Fibroblast of lung (primary cell): ENCODE measurements around the gene B2M. TPM values are rescaled to one million over a fixed set of nuclear protein-coding genes. Genes with fewer than 3 reads are reported as not detected.
"Not testable (repeated sequence)": the region's sequence is repeated elsewhere in the genome, so short reads cannot be mapped to it uniquely, and the experiment has no call there.

Experiments used
- DNase-seq, 2 donors: peaks; one replicate each; pipeline versions ENCODE4 v3.0.0 to v3.0.0-alpha.2; 2010; ENCODE audit warnings: low read depth in 2 of 2
- H2AFZ ChIP-seq: 2 replicates; pipeline ENCODE4 v1.5.1; 2012; ENCODE audit warnings: low read length, control low read depth, inconsistent platforms
- H3K27ac ChIP-seq: 2 replicates; pipeline ENCODE4 v1.5.1; 2011; ENCODE audit warnings: low read length, control low read depth; ENCODE audit not compliant: insufficient read depth
- H3K27me3 ChIP-seq: 2 replicates; pipeline ENCODE4 v1.5.1; 2011; ENCODE audit warnings: mild to moderate bottlenecking, low read length; ENCODE audit not compliant: control insufficient read depth, insufficient read depth
- H3K36me3 ChIP-seq: 2 replicates; pipeline ENCODE4 v1.5.1; 2011; ENCODE audit warnings: low read length; ENCODE audit not compliant: control insufficient read depth, insufficient read depth
- H3K4me1 ChIP-seq: 2 replicates; pipeline ENCODE4 v1.5.1; 2011; ENCODE audit warnings: low read length; ENCODE audit not compliant: control insufficient read depth, insufficient read depth; ENCODE audit errors: extremely low read depth
- H3K4me2 ChIP-seq: 2 replicates; pipeline ENCODE4 v1.5.1; 2011; ENCODE audit warnings: low read length, control low read depth; ENCODE audit not compliant: insufficient read depth; ENCODE audit errors: extremely low read depth
- H3K4me3 ChIP-seq, 4 experiments: fragments of 200-600 bp in 1 of 4; sonication (generic) in 1 of 4; replicated peaks in 1 of 4; 2 replicates each; pipeline ENCODE4 v1.5.1; 2011 to 2016; ENCODE audit warnings: low read length in 4 of 4, low read depth in 3 of 4, mild to moderate bottlenecking in 3 of 4, control low read depth in 2 of 4, inconsistent platforms in 1 of 4, mixed read lengths in 1 of 4; ENCODE audit not compliant: insufficient read depth in 1 of 4; ENCODE audit errors: control extremely low read depth in 1 of 4
- H3K79me2 ChIP-seq: 2 replicates; pipeline ENCODE4 v1.5.1; 2012; ENCODE audit warnings: mild to moderate bottlenecking, low read length, inconsistent platforms; ENCODE audit not compliant: control insufficient read depth, insufficient read depth
- H3K9ac ChIP-seq: 2 replicates; pipeline ENCODE4 v1.5.1; 2011; ENCODE audit warnings: mild to moderate bottlenecking, low read length, control low read depth; ENCODE audit not compliant: insufficient read depth
- H3K9me3 ChIP-seq: 2 replicates; pipeline ENCODE4 v1.5.1; 2012; ENCODE audit warnings: low read depth, low read length; ENCODE audit not compliant: control insufficient read depth, insufficient read depth
- H4K20me1 ChIP-seq: 2 replicates; pipeline ENCODE4 v1.5.1; 2011; ENCODE audit warnings: low read length; ENCODE audit not compliant: control insufficient read depth, insufficient read depth; ENCODE audit errors: extremely low read depth
- EZH2 ChIP-seq: IDR thresholded peaks from 2 replicates; pipeline ENCODE4 v1.5.1; 2012; ENCODE audit warnings: low read length, control low read depth, mild to moderate bottlenecking; ENCODE audit errors: missing control alignments
- polyA plus RNA-seq, 2 donors: library from polyadenylated mRNA; depleted of rRNA in 1 of 2; stranded (reverse) in 1 of 2; unstranded in 1 of 2; fragments of >200 nt; gene quantifications; 2 replicates each; pipeline ENCODE4 v1.2.1, GENCODE V29; 2011 to 2012; ENCODE audit warnings: missing spikeins in 1 of 2
- total RNA-seq: library from RNA; depleted of rRNA; stranded (reverse); fragments of >200 nt; gene quantifications from 2 replicates; pipeline ENCODE4 v1.2.1, GENCODE V29; 2014
- TF ChIP-seq, protein P1 (sequence below), 2 donors: IDR thresholded peaks in 1 of 2; conservative IDR thresholded peaks in 1 of 2; 1 replicate in 1 of 2; 2 replicates in 1 of 2; pipeline ENCODE4 v1.5.1; 2011 to 2012; ENCODE audit warnings: low read length in 2 of 2, control low read depth in 1 of 2, inconsistent platforms in 1 of 2, low read depth in 1 of 2, mild to moderate bottlenecking in 1 of 2

B2M gene
- total and polyA plus RNA-seq, 2 donors (not counting 1 experiment from before 2014, with no cell fraction given), result 2,942 to 13,303 TPM

- no peak overlapping the region for H3K9ac ChIP-seq
- peaks cover 3% of the 10 kb centered on the region for H4K20me1 ChIP-seq
- DNase-seq, result peak; percentile 21 to 70
- no peak overlapping the region for H3K4me3 ChIP-seq
- H3K79me2 ChIP-seq, result peaks cover 19% of the 10 kb centered on the region
- no peaks in the 10 kb centered on the region for H3K4me1 ChIP-seq
- no peak overlapping the region for H3K4me2 ChIP-seq
- H3K27me3 ChIP-seq, result no peaks in the 10 kb centered on the region
- TF ChIP-seq, protein P1, sequence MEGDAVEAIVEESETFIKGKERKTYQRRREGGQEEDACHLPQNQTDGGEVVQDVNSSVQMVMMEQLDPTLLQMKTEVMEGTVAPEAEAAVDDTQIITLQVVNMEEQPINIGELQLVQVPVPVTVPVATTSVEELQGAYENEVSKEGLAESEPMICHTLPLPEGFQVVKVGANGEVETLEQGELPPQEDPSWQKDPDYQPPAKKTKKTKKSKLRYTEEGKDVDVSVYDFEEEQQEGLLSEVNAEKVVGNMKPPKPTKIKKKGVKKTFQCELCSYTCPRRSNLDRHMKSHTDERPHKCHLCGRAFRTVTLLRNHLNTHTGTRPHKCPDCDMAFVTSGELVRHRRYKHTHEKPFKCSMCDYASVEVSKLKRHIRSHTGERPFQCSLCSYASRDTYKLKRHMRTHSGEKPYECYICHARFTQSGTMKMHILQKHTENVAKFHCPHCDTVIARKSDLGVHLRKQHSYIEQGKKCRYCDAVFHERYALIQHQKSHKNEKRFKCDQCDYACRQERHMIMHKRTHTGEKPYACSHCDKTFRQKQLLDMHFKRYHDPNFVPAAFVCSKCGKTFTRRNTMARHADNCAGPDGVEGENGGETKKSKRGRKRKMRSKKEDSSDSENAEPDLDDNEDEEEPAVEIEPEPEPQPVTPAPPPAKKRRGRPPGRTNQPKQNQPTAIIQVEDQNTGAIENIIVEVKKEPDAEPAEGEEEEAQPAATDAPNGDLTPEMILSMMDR (conservative IDR thresholded peaks at IDR 0.05 in 1 of 2, IDR thresholded peaks at IDR 0.05 in 1 of 2; ENCODE audit: low read depth in 1 of 2, low read length in 2 of 2), result no peak
- no peak for TF ChIP-seq EZH2
- H3K36me3 ChIP-seq, result peaks cover 20% of the 10 kb centered on the region
- no peak overlapping the region for H2AFZ ChIP-seq
- H3K9me3 ChIP-seq, result no peaks in the 10 kb centered on the region
- H3K27ac ChIP-seq, result no peak overlapping the region
Observed at GRCh38 chr15:44719293-44719999, 8.1 kb downstream of the B2M start.

GRCh38 chr15:44720000-44720435 lies 8.7 kb downstream of the B2M start:
- H4K20me1 ChIP-seq, H3K4me3 ChIP-seq, H3K4me2 ChIP-seq, H3K9ac ChIP-seq, H3K27ac ChIP-seq, H3K27me3 ChIP-seq, H3K9me3 ChIP-seq, H3K4me1 ChIP-seq, DNase-seq, H2AFZ ChIP-seq: not testable (repeated sequence)
- peaks cover 13% of the 10 kb centered on the region for H3K79me2 ChIP-seq
- peaks cover 20% of the 10 kb centered on the region for H3K36me3 ChIP-seq

- Histone ChIP-seq H3K9ac (no peak overlapping the region), H4K20me1 (no peaks in the 10 kb centered on the region), H3K36me3 (peaks cover 18% of the 10 kb centered on the region), H3K27me3 (no peaks in the 10 kb centered on the region), H3K27ac (no peak overlapping the region), H3K4me3 (no peak overlapping the region), H3K4me1 (no peaks in the 10 kb centered on the region), H3K9me3 (no peaks in the 10 kb centered on the region), H2AFZ (no peak overlapping the region), H3K4me2 (no peak overlapping the region), H3K79me2 (peaks cover 8% of the 10 kb centered on the region)
- DNase-seq, result no peak
- TF ChIP-seq, protein P1 (conservative IDR thresholded peaks at IDR 0.05 in 1 of 2, IDR thresholded peaks at IDR 0.05 in 1 of 2; ENCODE audit: low read depth in 1 of 2, low read length in 2 of 2), result no peak
Observed at GRCh38 chr15:44720460-44721176, 9.3 kb downstream of the B2M start.
